Hematopoietic multipotent progenitor cell treated with erythropoietin and hydrocortisone succinate and interleukin-3 and kit ligand, for 8 days (in vitro differentiated cells): Measurements from ENCODE around the gene SOX18.

Experiments
- DNase-seq: peaks from one replicate; pipeline ENCODE4 v3.0.0-alpha.2; 2015

Gene SOX18

GRCh38 chr20:64080013-64080812 lies 30.8 kb upstream of the SOX18 start, which contains the start of gene OPRL1:
Gene OPRL1, plus strand, starts transcription at chr20:64080082. Its CDS starts 12,639 bp downstream, at chr20:64092721.
- DNase-seq, result no peak

- DNase-seq, result peak; percentile 34
Observed at GRCh38 chr20:64079273-64080012, 30.0 kb upstream of the SOX18 start, which contains the start of gene RGS19. Gene RGS19, minus strand, starts transcription at chr20:64079518. Its CDS starts 2,632 bp downstream, at chr20:64076886.

- DNase-seq, result no peak
Observed at GRCh38 chr20:64078934-64079272, 29.5 kb upstream of the SOX18 start.

- no peak for DNase-seq
Observed at GRCh38 chr20:64077876-64078551, 28.6 kb upstream of the SOX18 start.

- no peak for DNase-seq
Observed at GRCh38 chr20:64077541-64077875, 28.1 kb upstream of the SOX18 start.

GRCh38 chr20:64077094-64077493 lies 27.7 kb upstream of the SOX18 start:
- no peak for DNase-seq

GRCh38 chr20:64076061-64076997 lies 26.9 kb upstream of the SOX18 start:
- DNase-seq, result no peak

- no peak for DNase-seq
Observed at GRCh38 chr20:64075556-64075955, 26.1 kb upstream of the SOX18 start.

- DNase-seq, result no peak
Observed at GRCh38 chr20:64074963-64075362, 25.5 kb upstream of the SOX18 start.

GRCh38 chr20:64074184-64074789 lies 24.8 kb upstream of the SOX18 start:
- no peak for DNase-seq

GRCh38 chr20:64073476-64074183 lies 24.2 kb upstream of the SOX18 start:
- no peak for DNase-seq

- no peak for DNase-seq
Observed at GRCh38 chr20:64072498-64073063, 23.1 kb upstream of the SOX18 start.

- DNase-seq, result no peak
Observed at GRCh38 chr20:64071341-64072332, 22.2 kb upstream of the SOX18 start.

- no peak for DNase-seq
Observed at GRCh38 chr20:64070244-64070993, 21.0 kb upstream of the SOX18 start.

- no peak for DNase-seq
Observed at GRCh38 chr20:64069614-64070243, 20.3 kb upstream of the SOX18 start.

GRCh38 chr20:64069209-64069613 lies 19.8 kb upstream of the SOX18 start:
- no peak for DNase-seq

GRCh38 chr20:64068386-64069208 lies 19.2 kb upstream of the SOX18 start:
- DNase-seq, result peak; percentile 82
